Subcutaneous adipose tissue (tissue), 4 donors: Measurements from ENCODE around the gene BANF2. TPM values are rescaled to one million over a fixed set of nuclear protein-coding genes. Genes with fewer than 3 reads are reported as not detected.

Source experiments
- CTCF ChIP-seq: fragments of 450-650 bp; IDR thresholded peaks from one replicate; pipeline ENCODE4 v1.5.1; 2016; ENCODE audit warnings: low read depth, mild to moderate bottlenecking, control low read depth, antibody characterized with exemption, moderate library complexity
- total RNA-seq, 4 donors: library from RNA; depleted of rRNA; stranded (reverse); fragments of >200 nt; gene quantifications; one replicate each; pipeline ENCODE4 v1.1.0, GENCODE V29; 2016

BANF2 gene
- total RNA-seq, 4 donors from 2014 or later: not detected

- TF ChIP-seq CTCF: no peak
These were observed 66.5 kb downstream of the BANF2 start for GRCh38 chr20:17766226-17766625.

GRCh38 chr20:17767624-17768023 is 67.9 kb downstream of the BANF2 start:
- TF ChIP-seq CTCF: no peak

- no peak for TF ChIP-seq CTCF
These were observed 68.5 kb downstream of the BANF2 start for GRCh38 chr20:17768271-17768670.

- no peak for TF ChIP-seq CTCF
These were observed 71.6 kb downstream of the BANF2 start for GRCh38 chr20:17771206-17772004.

- no peak for TF ChIP-seq CTCF
These were observed 72.2 kb downstream of the BANF2 start for GRCh38 chr20:17772005-17772343.

- TF ChIP-seq CTCF: no peak
These were observed 73.9 kb downstream of the BANF2 start for GRCh38 chr20:17773619-17774018.

GRCh38 chr20:17775600-17775999 is 75.8 kb downstream of the BANF2 start:
- no peak for TF ChIP-seq CTCF
